Activated naive CD4-positive, alpha-beta T cell treated with anti-CD3 and anti-CD28 coated beads, Interleukin-2, amount 10 ng/mL, durations not matched to agents 7 days and 5 days (primary cell): Measurements from ENCODE around the gene IGF2BP2.
A peak's percentile ranks its signal among the peaks of the same experiment; 100 is the strongest.

Experiments
- CTCF ChIA-PET: fragments of 350-600 bp; sonication (Branson Sonifier 250); formaldehyde crosslinking; loops from one replicate; lab custom pipeline; 2021; ENCODE audit warnings: antibody characterized with exemption; lab: Charles Lee
- DNase-seq: peaks from one replicate; pipeline ENCODE4 v3.0.0-alpha.2; 2020
- H3K27ac Mint-ChIP-seq: one replicate; pipeline ENCODE4 v1.8.0; 2021; ENCODE audit warnings: mild to moderate bottlenecking, moderate library complexity, mixed read lengths
- H3K27me3 Mint-ChIP-seq: one replicate; pipeline ENCODE4 v1.8.0; 2021; ENCODE audit warnings: mild to moderate bottlenecking, mixed read lengths
- H3K36me3 Mint-ChIP-seq: one replicate; pipeline ENCODE4 v1.8.0; 2021; ENCODE audit warnings: mixed read lengths
- H3K4me1 Mint-ChIP-seq: one replicate; pipeline ENCODE4 v1.8.0; 2021; ENCODE audit warnings: mixed read lengths
- H3K4me3 Mint-ChIP-seq: one replicate; pipeline ENCODE4 v1.8.0; 2021; ENCODE audit warnings: mild to moderate bottlenecking, moderate library complexity, mixed read lengths
- H3K9me3 Mint-ChIP-seq: one replicate; pipeline ENCODE4 v1.8.0; 2021; ENCODE audit warnings: mixed read lengths

The IGF2BP2 gene

GRCh38 chr3:185734725-185735096 is 90.1 kb downstream of the IGF2BP2 start:
- no peak for DNase-seq
- no peak overlapping the region for H3K4me3 Mint-ChIP-seq
- H3K27me3 Mint-ChIP-seq, result peaks cover 4% of the 10 kb centered on the region
- H3K27ac Mint-ChIP-seq, result no peak overlapping the region
- no peaks in the 10 kb centered on the region for H3K36me3 Mint-ChIP-seq
- H3K9me3 Mint-ChIP-seq, result no peaks in the 10 kb centered on the region
- no peaks in the 10 kb centered on the region for H3K4me1 Mint-ChIP-seq
- CTCF ChIA-PET, result interaction anchor here (0.8 to 1.7 kb wide), 3 partner anchors 34 to 172 kb away, joined by 3 to 7 read pairs (median 4); no protein-coding TSS in a partner anchor

- Mint-ChIP-seq H3K27ac (no peak overlapping the region), H3K27me3 (no peaks in the 10 kb centered on the region), H3K4me1 (no peaks in the 10 kb centered on the region), H3K36me3 (no peaks in the 10 kb centered on the region), H3K4me3 (no peak overlapping the region), H3K9me3 (no peaks in the 10 kb centered on the region)
- CTCF ChIA-PET, result interaction anchor here (0.8 to 1.7 kb wide), 3 partner anchors 34 to 173 kb away, joined by 3 to 7 read pairs (median 4); no protein-coding TSS in a partner anchor
- DNase-seq, result peak; percentile 27
These were observed 90.7 kb downstream of the IGF2BP2 start for GRCh38 chr3:185733980-185734724.

GRCh38 chr3:185732782-185733181 is 92.1 kb downstream of the IGF2BP2 start:
- no peaks in the 10 kb centered on the region for H3K9me3 Mint-ChIP-seq
- no peak overlapping the region for H3K4me3 Mint-ChIP-seq
- DNase-seq, result no peak
- no peak overlapping the region for H3K27ac Mint-ChIP-seq
- H3K27me3 Mint-ChIP-seq, result peaks cover 4% of the 10 kb centered on the region
- CTCF ChIA-PET, result interaction anchor here (1.4 kb wide), 1 partner anchor 72 kb away, joined by 5 read pairs; no protein-coding TSS in a partner anchor
- H3K36me3 Mint-ChIP-seq, result no peaks in the 10 kb centered on the region
- no peaks in the 10 kb centered on the region for H3K4me1 Mint-ChIP-seq

- CTCF ChIA-PET, result no interaction called here
- H3K27ac Mint-ChIP-seq, result no peak overlapping the region
- H3K4me1 Mint-ChIP-seq, result no peaks in the 10 kb centered on the region
These were observed 94.3 kb downstream of the IGF2BP2 start for GRCh38 chr3:185730550-185730949.

GRCh38 chr3:185729337-185730055 is 95.3 kb downstream of the IGF2BP2 start:
- no peaks in the 10 kb centered on the region for H3K9me3 Mint-ChIP-seq
- no peak overlapping the region for H3K27ac Mint-ChIP-seq
- H3K36me3 Mint-ChIP-seq, result no peaks in the 10 kb centered on the region
- no peak for DNase-seq
- no peak overlapping the region for H3K4me3 Mint-ChIP-seq
- H3K4me1 Mint-ChIP-seq, result no peaks in the 10 kb centered on the region
- CTCF ChIA-PET, result no interaction called here
- peaks cover 4% of the 10 kb centered on the region for H3K27me3 Mint-ChIP-seq

More at GRCh38 chr3:185730550-185730949, 94.3 kb downstream of the IGF2BP2 start:
- H3K36me3 Mint-ChIP-seq, result no peaks in the 10 kb centered on the region
- H3K27me3 Mint-ChIP-seq, result peaks cover 4% of the 10 kb centered on the region
- DNase-seq, result no peak
- no peaks in the 10 kb centered on the region for H3K9me3 Mint-ChIP-seq
- no peak overlapping the region for H3K4me3 Mint-ChIP-seq

GRCh38 chr3:185728630-185729336 is 96.1 kb downstream of the IGF2BP2 start:
- Mint-ChIP-seq H3K36me3 (no peaks in the 10 kb centered on the region), H3K27ac (no peak overlapping the region), H3K9me3 (no peaks in the 10 kb centered on the region), H3K4me1 (no peaks in the 10 kb centered on the region), H3K4me3 (no peak overlapping the region), H3K27me3 (peaks cover 7% of the 10 kb centered on the region)
- DNase-seq, result no peak
- CTCF ChIA-PET, result no interaction called here

- Mint-ChIP-seq H3K27me3 (peaks cover 13% of the 10 kb centered on the region), H3K27ac (no peak overlapping the region), H3K4me1 (no peaks in the 10 kb centered on the region), H3K4me3 (no peak overlapping the region), H3K9me3 (no peaks in the 10 kb centered on the region), H3K36me3 (no peaks in the 10 kb centered on the region)
- CTCF ChIA-PET, result no interaction called here
- DNase-seq, result no peak
These were observed 97.0 kb downstream of the IGF2BP2 start for GRCh38 chr3:185727873-185728272.

GRCh38 chr3:185726254-185726967 is 98.4 kb downstream of the IGF2BP2 start:
- Mint-ChIP-seq H3K4me1 (no peaks in the 10 kb centered on the region), H3K27me3 (peaks cover 17% of the 10 kb centered on the region), H3K9me3 (no peaks in the 10 kb centered on the region), H3K36me3 (no peaks in the 10 kb centered on the region), H3K27ac (no peak overlapping the region), H3K4me3 (no peak overlapping the region)
- CTCF ChIA-PET, result no interaction called here
- no peak for DNase-seq

- Mint-ChIP-seq H3K4me1 (no peaks in the 10 kb centered on the region), H3K27me3 (peaks cover 19% of the 10 kb centered on the region), H3K9me3 (no peaks in the 10 kb centered on the region), H3K4me3 (no peak overlapping the region), H3K27ac (no peak overlapping the region), H3K36me3 (no peaks in the 10 kb centered on the region)
- no peak for DNase-seq
- CTCF ChIA-PET, result no interaction called here
These were observed 100.1 kb downstream of the IGF2BP2 start for GRCh38 chr3:185724761-185725160.

- Mint-ChIP-seq H3K27me3 (peaks cover 23% of the 10 kb centered on the region), H3K36me3 (no peaks in the 10 kb centered on the region), H3K27ac (no peak overlapping the region), H3K4me3 (no peak overlapping the region), H3K4me1 (no peaks in the 10 kb centered on the region), H3K9me3 (no peaks in the 10 kb centered on the region)
- DNase-seq, result no peak
- CTCF ChIA-PET, result interaction anchor here (1.0 kb wide), 1 partner anchor 64 kb away, joined by 3 read pairs; no protein-coding TSS in a partner anchor
These were observed 100.6 kb downstream of the IGF2BP2 start for GRCh38 chr3:185724251-185724650.

GRCh38 chr3:185722881-185723280 is 102.0 kb downstream of the IGF2BP2 start:
- no peaks in the 10 kb centered on the region for H3K36me3 Mint-ChIP-seq
- CTCF ChIA-PET, result no interaction called here
- DNase-seq, result no peak
- peaks cover 19% of the 10 kb centered on the region for H3K27me3 Mint-ChIP-seq
- no peaks in the 10 kb centered on the region for H3K4me1 Mint-ChIP-seq
- H3K4me3 Mint-ChIP-seq, result no peak overlapping the region
- H3K27ac Mint-ChIP-seq, result no peak overlapping the region
- no peaks in the 10 kb centered on the region for H3K9me3 Mint-ChIP-seq

GRCh38 chr3:185721970-185722369 is 102.9 kb downstream of the IGF2BP2 start:
- CTCF ChIA-PET, result no interaction called here
- peaks cover 21% of the 10 kb centered on the region for H3K27me3 Mint-ChIP-seq

GRCh38 chr3:185720326-185720725 is 104.5 kb downstream of the IGF2BP2 start:
- Mint-ChIP-seq H3K27ac (no peak overlapping the region), H3K4me1 (no peaks in the 10 kb centered on the region), H3K27me3 (peaks cover 25% of the 10 kb centered on the region), H3K4me3 (no peak overlapping the region), H3K9me3 (no peaks in the 10 kb centered on the region), H3K36me3 (no peaks in the 10 kb centered on the region)
- CTCF ChIA-PET, result interaction anchor here (1.0 kb wide), 1 partner anchor 48 kb away, joined by 3 read pairs; no protein-coding TSS in a partner anchor
- no peak for DNase-seq

More at GRCh38 chr3:185721970-185722369, 102.9 kb downstream of the IGF2BP2 start:
- Mint-ChIP-seq H3K27ac (no peak overlapping the region), H3K36me3 (no peaks in the 10 kb centered on the region), H3K4me3 (no peak overlapping the region), H3K9me3 (no peaks in the 10 kb centered on the region), H3K4me1 (no peaks in the 10 kb centered on the region)
- no peak for DNase-seq
